HG03039 (cell line): ENCODE results near the gene FAM221B.

Experiments
- ATAC-seq: cut with Tn5 transposase; IDR thresholded peaks from one replicate; pipeline ENCODE4 v1.9.1; 2021; ENCODE audit warnings: mild to moderate bottlenecking, moderate library complexity; ENCODE audit not compliant: unreplicated experiment

Gene FAM221B, protein sequence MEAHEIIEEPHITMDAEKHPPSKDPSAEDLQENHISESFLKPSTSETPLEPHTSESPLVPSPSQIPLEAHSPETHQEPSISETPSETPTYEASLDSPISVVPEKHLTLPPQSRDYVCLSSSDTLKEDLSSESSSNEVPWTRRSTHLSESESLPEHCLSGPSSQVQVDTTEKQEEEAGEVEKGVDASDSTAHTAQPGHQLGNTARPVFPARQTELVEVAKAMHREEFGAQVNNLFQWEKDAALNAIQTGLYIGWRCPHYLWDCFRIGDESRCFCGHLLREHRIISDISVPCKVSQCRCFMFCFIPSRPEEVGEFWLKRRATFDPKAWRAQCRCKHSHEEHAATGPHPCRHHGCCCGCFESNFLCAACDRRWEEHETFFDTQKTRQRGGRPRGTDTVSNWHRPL

DNA sequence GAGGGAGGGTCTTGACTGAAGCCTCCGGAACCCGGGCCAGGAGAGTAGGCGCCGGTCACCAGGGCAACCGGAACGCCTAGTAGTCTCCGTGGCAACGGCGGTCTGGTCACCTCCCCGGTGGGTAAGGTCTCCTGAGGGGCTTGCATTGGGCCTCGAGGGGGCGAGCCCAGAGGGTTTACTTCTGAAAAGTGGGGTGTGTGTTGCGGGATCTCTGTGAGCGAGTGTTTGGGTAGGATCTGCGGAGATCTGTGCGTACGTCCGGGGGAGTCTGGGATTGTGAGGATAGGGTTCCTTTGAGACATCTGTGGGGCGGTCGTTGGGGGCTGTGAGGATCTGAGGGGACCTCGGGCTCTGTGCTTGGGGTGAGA lies at the start of gene FAM221B:
TSS of gene FAM221B (minus strand) at position 17 of the 368 bp plus-strand sequence. CDS start 2,571 bp downstream, outside the sequence.
- no peak for ATAC-seq

DNA sequence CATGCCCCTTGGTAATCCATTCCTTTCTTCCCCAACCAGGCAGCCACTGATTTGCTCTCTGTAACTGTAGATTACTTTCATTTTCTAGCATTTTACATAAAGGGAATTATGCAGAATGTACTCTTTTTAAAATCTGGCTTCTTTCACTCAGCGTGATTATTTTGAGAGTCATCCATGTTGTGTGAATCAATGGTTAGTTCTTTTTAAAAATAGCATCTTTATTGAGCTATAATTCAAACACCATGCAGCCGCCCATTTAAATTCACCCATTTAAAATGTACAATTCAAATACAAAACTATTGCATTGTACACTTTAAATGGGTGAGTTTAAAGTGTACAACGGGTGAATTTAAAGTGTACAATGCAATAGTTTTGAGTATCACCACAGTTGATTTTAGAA lies 44.0 kb upstream of the FAM221B start:
- no peak for ATAC-seq

DNA sequence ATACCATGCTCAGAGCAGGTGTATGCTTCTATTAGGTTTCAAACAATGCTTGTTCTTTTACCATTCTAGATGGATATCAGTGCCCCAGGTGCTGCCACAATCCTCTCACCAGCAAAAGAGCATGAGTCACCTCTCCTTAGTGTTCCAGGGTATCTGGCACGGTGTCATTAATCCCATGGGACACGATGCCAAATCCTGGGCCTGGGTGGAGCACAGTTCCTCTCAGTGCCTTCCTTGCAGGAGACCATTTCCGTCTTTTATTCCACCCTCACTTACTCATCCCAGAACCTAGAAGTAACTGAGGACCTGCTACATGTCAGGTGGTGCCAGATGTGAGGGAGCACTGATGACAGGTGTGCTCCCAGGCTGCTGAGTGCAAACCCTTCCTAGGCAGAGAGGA lies 43.0 kb upstream of the FAM221B start:
- no peak for ATAC-seq

DNA sequence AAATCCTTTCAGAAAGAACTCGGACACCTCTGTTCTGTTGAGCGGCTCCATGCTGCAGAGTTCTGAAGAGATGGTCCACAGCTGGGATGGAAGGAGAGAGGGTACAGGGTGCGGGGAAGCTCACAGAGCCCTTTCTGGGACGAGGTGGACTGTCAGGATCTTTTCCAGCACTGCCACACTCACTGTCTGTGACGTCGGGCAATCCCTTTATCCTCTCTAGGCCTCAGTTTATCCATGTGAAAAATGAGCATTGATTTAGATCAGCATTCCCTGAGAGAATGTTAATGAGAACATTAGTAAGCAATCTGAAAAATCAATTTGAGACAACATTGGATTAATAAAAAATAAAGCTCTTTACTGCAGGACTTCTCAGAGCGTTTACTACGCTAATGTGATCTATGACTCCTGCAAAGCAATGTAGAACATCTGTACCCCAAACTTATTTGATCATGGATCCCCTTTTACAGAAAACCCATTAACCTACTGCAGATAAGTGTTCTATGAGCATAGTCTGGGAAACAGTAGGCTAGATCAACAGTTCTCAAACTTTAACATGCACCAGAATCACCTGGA lies 41.9 kb upstream of the FAM221B start, which contains the start of gene OR13J1:
TSS of gene OR13J1 (minus strand) at position 51 of the 573 bp plus-strand sequence. CDS start at position 51, 0 bp downstream.
- ATAC-seq = no peak

DNA sequence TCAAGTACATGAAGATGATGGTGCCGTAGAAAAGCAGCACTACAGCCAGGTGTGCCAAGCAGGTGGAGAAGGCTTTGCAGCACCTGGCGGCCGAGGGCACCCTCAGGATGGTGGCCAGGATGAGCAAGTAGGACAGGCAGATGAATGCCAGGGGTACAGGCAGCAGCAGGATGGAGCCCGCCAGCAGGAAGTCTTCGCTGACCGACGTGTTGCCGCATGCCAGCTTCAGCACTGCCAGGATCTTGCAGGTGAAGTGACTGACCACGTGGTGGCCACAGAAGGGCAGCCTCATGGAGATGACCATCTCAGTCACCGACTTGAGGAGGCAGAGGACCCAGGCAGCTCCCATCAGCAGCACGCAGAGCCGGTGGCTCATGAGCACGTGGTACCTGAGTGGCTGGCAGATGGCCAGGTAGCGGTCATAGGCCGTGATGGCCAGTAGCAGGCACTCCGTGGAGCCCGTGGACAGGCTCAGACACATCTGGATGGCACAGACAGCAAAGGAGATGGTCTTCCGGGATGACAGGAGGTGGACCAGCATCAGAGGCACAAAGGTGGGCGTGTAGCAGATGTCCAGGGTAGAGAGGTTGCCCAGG lies 41.2 kb upstream of the FAM221B start:
- ATAC-seq = no peak

DNA sequence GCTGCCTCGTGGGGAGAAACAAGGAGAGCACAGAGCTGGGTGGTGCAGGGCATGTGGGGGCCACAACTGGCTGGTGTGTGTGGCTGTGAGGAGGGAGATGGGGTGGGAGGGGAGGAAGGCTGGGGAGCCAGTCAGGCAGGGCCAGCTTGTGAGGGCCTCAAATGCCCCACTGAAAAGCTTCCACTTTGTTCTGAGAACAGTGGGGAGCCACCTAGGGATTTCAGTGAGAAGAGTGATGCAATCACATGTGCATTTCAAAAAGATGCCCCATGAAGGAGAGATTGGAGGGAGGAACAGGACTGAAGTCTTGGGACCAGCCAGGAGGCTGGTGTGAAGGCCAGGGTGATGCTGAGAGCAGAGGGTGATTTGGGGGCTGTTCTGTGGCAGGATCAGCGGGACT lies 40.4 kb upstream of the FAM221B start:
- ATAC-seq = no peak

DNA sequence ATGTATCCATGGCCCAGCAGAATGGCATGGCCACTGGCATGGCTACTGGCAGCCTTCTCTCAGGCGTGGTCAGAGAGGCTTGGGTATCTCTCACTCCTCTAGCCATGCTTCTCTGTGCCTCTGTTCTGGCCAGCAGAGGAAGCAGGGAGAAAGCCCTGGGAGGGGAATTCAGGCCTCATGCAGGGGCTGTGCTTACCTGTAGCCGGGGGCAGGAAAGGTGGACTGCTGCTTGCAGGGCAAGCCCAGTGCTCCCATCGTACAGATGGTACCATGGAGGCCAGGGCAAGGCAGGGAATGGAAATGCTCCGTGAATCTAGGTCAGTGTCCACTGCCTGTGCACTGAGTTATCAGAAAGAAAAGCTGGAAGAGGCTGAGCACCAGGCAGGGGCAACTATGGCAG lies 39.0 kb upstream of the FAM221B start:
- ATAC-seq = no peak

DNA sequence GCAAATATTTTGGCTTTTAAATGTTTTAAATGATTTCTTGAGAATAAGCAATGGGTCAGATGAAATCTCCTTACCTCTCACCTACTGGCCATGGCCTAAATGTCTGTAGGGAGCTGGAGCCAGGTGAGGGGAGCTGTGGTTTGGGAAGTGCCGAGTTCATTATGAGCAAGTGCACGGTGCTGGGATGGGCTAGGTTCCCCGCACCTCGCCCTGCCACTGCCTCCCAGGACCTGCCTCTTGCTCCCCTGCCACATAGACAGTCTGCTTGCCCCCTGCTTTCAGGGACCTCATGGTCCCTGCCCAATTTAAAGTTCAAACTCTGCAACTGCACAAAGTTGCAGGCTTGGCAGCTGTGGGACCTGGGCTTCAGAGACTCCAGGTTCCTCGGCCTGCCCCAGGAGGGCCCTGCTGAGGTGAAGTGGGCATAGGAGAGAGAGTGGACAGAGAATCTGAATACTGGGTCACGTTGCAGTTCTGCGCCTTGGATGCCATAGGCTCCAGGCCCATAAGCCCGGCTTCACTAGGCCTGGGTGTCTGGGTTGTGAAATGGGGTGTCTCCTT lies 36.2 kb upstream of the FAM221B start:
- no peak for ATAC-seq

DNA sequence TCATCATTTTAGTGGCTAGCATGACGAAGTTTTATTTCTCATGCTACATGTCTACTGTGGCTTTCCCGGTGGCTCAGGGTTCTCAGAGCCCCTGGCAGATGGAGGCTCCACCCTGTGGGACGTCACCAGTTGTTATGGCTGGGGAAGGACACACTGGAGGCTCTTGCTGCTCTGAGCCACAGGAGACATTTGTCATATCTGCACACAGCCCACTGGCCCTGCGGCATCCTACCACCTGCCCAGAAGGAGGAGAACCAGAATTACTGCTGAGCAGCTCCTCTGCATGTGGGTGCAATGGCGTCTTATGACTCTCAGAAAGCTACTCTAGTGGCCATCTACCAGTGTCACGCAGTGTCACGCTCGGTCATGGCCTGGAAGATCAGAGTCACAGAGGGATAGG lies 35.1 kb upstream of the FAM221B start:
- ATAC-seq = no peak

DNA sequence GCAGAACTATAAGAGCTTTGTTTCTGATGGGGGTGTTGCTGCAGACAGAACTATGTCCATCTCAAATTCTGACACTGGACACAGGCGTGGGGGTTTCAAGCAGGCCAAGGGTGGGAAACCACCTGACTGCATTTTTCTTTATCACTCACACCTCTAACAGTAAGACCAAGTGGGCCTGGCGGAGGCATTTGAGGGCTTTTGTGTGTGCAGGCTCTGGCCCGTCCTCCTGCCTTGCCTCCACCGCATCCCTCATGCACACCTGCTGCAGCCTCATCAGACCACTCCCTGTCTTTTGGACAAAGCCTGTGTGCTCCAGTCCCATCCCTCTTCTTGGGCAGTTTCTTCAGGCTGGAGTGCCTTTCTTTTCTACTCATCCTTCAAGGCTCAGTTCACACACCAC lies 33.8 kb upstream of the FAM221B start:
- ATAC-seq = no peak

DNA sequence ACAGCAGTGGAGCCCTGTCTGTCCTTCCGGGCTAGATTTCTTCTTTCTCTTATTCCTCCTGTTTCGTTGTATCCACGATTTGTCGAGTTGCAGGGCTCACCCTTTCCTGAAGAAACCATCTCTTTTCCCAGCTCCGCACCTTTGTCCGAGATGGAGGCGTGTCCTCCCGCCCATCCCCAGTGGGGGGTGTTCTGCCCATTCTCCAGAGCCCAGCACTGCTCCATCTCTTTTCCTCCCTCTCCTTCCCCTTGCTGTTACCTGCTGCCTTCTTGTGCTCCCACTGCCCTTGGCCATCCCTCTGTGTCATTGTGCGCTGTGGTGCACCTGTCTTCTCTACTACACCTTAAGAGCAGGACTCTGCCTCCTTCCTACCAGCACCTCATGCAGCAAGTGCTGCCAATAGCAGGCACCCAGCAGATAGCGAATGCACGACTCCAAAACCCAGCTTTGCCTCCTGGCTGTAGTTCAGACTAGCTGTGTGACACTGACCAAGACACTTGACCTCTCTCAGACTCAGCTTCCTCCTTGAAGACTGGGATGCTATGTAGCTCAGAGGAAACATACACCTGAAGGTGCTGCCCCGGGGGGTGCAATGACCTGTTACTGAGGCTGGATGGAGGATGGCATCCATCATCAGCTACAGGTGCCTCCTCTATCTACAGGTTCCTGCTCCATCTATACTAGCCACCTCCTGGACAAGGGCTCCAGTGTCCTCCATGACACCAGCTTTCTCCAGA lies 32.8 kb upstream of the FAM221B start:
- no peak for ATAC-seq

DNA sequence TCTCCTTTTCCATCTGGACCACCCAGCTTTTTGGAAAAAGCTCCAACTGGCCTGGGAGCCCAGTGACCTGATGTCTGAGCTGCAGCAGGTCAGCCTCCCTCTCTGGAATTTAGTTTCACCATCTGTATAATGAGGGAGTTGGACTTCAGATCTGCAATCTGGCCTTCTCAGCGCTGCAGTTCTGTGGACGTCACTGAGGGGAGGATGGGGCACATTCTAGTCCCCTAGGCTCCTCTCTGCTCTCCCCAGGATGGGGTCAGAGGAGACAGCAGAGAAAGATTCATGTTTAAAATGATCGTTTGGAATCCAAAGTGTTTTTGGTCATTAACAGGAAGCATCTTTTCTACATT lies 31.4 kb upstream of the FAM221B start:
- no peak for ATAC-seq

DNA sequence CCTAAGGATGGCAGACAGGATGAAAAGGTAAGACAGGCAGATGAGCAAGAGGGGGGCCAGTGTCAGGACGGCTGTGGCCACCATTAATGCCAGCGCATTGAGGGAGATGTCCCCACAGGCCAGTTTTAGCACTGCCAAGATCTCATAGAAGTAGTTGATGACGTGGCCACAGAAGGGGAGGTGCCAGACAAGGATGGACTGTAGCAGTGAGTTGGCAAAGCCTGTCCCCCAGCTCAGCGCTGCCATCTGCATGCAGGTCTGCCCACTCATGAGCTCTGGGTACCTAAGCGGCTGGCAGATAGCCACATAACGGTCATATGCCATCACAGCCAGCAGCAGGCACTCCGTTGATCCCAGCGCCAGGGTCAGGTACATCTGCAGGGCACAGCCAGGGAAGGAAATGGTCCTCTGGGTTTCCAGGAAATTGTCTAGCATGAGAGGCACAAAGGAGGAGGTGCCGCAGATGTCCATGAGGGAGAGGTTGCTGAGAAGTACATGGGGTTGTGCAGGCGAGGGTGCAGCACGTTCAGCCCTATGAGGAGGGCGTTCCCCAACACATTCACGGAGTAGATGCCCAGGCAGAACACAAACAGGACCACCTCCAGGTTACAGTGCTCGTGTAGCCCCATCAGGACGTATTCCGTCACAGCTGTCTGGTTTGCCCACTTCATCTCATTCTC lies 30.9 kb upstream of the FAM221B start:
- ATAC-seq = no peak

DNA sequence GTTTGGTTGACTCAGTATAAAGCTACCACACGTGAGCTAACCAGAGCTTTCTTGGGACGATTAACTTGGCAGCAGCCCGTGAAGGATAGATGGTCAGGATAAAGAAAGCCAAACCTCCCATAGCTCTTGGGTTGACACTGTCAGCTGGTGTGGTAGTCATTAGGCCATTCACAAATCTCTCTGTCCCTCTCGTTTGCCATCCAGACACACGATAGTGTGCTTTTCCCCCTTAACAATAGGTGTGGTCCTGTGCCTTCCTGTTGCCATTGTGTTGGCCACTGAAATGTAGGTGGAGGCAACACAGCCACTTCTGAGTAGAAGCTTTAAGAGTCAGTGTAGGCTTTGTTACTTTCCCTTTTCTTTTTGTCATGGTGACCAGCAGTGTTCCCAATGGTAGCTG lies 29.9 kb upstream of the FAM221B start:
- ATAC-seq = no peak

DNA sequence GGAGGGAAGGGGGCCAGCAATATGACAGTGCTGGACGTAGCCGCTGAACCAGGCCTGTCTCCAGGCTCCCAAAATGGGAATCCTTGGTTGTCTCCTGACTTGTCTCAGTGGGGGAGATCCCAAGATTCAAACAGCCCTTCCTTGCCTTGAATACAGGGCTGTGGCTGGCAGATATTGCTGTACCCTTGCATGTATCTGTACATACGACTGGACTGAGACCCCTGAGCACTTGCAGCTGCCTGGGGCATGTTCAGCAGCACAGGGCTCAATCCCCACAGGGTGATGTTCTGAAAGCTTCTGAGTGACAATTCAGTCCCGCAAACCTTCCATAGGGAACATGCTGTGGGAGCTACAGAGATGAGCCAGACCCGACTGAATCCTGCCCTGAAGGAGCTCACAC lies 28.4 kb upstream of the FAM221B start:
- no peak for ATAC-seq

DNA sequence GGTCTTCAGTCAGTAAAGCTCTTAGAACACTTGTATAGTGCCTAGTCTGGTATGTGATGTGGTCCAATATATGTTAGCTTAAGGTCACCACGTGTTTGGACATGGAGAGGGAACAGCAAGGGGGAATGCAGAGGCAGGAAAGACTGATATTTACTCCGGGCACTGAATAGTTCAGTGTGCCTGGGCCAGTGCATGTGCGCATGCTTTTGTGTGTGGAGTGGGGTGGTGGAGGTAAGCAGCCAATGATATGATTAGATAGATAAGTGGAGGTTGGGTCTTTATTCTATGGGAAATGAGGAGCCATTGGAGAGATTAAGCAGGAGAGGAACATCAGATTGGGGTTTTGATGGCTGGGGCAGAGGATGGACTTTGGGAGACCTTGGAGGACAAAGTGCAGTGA lies 27.7 kb upstream of the FAM221B start:
- ATAC-seq = no peak

DNA sequence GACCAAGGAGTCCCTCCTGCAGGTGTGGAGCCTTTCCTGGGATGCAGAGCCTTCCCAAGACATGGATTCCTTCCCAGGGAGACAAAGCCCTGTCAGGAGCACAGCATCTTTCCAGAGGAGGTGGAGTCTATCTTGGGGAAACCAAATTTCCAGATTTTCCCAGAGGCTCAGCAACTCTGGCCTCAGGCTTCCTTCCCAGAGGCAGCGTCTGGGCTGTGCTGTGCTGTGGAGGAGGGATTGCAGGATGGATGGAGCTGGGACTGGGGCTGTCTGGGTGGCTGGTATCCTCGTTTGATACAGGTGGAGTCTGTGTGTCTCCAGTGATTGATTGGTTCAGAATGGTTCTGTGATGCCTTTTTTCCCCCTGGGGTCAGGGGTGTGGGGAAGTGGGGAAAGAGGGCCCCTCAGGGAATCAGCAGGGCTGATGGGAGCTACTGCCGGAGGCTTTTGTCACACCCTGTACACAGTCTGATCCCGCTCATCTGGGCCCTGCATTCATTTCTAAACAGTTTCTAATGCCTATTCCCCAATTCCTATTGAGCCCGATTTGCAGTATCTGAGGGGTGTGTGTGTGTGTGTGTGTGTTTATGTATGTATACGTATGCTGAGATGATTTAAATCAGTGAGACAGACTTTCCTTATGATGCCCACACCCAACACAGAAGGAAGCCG lies 25.7 kb upstream of the FAM221B start:
- ATAC-seq = no peak

DNA sequence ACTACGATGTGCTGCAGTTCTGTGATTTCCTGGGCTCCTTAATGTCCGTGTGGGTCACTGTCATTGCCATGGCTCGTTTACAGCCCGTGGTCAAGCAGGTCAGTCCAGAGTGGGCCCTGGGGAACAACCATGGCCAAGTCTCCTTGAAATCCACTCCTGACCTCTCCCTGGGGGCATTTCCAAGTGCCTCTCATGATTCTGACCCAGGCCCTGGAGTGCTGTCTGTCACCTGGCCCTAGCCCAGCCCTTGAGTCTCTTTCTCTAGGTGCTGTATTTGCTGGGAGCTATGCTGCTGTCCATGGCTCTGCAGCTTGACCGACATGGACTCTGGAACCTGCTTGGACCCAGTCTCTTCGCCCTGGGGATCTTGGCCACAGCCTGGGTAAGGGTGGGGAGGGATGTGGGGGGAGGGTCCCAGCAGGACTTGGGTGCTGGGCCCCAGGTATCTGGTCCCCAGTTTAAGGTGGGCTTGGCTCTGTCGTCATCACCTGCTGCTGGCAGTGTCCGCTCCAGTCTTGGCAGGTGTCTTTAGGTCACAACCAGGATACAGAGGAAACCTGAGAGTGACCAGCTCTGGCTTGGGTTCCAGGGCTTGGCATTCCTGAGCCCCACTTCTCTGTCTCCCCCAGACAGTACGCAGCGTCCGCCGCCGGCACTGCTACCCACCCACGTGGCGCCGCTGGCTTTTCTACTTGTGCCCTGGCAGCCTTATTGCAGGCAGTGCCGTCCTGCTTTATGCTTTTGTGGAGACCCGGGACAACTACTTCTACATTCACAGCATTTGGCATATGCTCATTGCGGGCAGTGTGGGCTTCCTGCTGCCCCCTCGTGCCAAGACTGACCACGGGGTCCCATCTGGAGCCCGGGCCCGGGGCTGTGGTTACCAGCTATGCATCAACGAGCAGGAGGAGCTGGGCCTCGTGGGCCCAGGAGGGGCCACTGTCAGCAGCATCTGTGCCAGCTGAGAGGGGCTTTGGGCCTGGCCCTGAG lies 24.6 kb upstream of the FAM221B start:
- ATAC-seq = no peak

DNA sequence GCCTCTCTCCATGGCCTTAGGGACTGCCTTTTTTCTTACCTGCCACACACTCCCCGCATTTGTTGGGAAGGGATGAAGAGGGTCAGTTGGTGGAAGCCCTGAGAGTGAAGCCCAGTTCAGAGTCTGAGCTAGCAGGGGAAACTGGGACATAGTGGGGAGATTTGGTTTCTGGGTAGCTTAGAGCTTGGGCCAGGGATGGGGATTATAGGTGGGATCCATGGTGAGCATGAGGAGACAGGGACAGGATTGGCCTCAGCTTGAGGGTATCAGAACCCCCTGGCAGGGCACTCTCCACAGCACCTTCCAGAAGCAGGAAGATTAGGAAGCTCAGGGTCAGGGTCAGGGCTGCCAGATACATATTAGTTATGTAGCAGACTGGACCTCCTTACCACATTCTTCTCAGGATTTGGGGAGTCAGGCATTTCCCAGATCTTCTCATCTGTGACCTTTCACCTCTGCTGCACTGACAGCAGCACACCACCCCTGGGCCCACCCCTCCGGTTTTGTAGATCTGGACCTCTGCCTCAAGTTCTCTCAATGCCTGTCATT lies 23.8 kb upstream of the FAM221B start:
- ATAC-seq = no peak
